ENCODE results near the gene TACR2. TPM values are rescaled to one million over a fixed set of nuclear protein-coding genes. Genes with fewer than 3 reads are reported as not detected.

The TACR2 gene
- total RNA-seq, 1 donor from 2014 or later = not detected

GRCh38 chr10:69372126-69372980 is 44.4 kb downstream of the TACR2 start:
- ChIA-PET POLR2A (no interaction called here), CTCF (no interaction called here)
- DNase-seq (no peak), ATAC-seq (ENCODE audit: low read depth) (no peak)
- Mint-ChIP-seq H3K9me3 (no peaks in the 10 kb centered on the region), H3K36me3 (ENCODE audit: low read depth) (peaks cover 76% of the 10 kb centered on the region), H3K27ac (no peak overlapping the region), H3K4me1 (no peaks in the 10 kb centered on the region), H3K27me3 (no peaks in the 10 kb centered on the region), H3K4me3 (no peak overlapping the region)
- intact Hi-C loops (cut with micrococcal nuclease) = no loop called here
- TF ChIP-seq, protein P1, sequence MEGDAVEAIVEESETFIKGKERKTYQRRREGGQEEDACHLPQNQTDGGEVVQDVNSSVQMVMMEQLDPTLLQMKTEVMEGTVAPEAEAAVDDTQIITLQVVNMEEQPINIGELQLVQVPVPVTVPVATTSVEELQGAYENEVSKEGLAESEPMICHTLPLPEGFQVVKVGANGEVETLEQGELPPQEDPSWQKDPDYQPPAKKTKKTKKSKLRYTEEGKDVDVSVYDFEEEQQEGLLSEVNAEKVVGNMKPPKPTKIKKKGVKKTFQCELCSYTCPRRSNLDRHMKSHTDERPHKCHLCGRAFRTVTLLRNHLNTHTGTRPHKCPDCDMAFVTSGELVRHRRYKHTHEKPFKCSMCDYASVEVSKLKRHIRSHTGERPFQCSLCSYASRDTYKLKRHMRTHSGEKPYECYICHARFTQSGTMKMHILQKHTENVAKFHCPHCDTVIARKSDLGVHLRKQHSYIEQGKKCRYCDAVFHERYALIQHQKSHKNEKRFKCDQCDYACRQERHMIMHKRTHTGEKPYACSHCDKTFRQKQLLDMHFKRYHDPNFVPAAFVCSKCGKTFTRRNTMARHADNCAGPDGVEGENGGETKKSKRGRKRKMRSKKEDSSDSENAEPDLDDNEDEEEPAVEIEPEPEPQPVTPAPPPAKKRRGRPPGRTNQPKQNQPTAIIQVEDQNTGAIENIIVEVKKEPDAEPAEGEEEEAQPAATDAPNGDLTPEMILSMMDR (IDR thresholded peaks at IDR 0.05) = no peak

DNA sequence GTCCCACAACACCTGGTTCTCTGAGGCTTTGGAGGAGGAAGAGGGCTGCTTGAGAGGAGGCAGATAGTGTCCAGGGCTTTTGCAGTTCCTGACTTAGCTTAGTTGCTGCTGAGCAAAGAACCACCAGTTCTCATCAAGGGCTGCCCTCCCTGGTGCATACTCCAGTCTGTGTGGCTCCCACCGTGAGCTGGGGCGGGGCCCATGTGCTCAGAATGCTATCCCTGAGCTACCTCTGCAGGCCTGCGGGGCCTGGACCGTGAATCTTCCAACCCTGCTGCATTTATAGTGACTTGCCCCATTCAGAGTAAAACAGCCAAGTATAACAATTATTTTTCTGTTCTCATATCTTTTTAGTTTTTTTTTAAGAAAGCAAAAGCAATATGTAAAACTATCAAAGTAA is 49.2 kb downstream of the TACR2 start:
- no peaks in the 10 kb centered on the region for H3K27me3 Mint-ChIP-seq
- no peaks in the 10 kb centered on the region for H3K4me1 Mint-ChIP-seq
- CTCF ChIA-PET = no interaction called here
- intact Hi-C loops (cut with micrococcal nuclease) = no loop called here
- TF ChIP-seq, protein P1 (IDR thresholded peaks at IDR 0.05) = no peak
- ATAC-seq (ENCODE audit: low read depth) (no peak), DNase-seq (no peak)
- no peaks in the 10 kb centered on the region for H3K9me3 Mint-ChIP-seq
- no peak overlapping the region for H3K4me3 Mint-ChIP-seq
- H3K36me3 Mint-ChIP-seq (ENCODE audit: low read depth) = peaks cover 83% of the 10 kb centered on the region
- POLR2A ChIA-PET = no interaction called here
- H3K27ac Mint-ChIP-seq = no peak overlapping the region

DNA sequence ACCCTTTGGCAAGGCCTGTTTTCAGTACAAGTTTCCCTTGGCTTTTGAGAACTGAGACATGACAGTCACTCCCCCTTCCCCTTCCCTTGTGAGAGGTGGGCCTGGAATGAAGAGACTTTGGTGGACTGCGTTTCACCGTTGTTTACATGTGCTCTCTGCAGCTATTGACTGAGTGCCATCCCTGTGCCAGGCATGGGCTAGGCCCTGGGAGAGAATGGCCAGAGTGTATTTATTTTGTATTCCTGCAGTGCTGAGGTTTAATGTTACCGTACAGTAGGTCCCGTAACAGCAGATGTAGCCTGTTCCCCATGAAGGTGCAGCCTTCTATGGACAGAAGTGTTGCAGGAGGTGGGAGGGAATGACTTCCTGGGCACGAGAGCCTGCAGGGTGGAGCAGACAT is 50.0 kb downstream of the TACR2 start:
- ChIA-PET POLR2A (no interaction called here), CTCF (no interaction called here)
- intact Hi-C loops (cut with micrococcal nuclease) = no loop called here
- TF ChIP-seq, protein P1 (IDR thresholded peaks at IDR 0.05) = no peak
- peaks cover 78% of the 10 kb centered on the region for H3K36me3 Mint-ChIP-seq (ENCODE audit: low read depth)
- no peaks in the 10 kb centered on the region for H3K9me3 Mint-ChIP-seq
- no peak overlapping the region for H3K4me3 Mint-ChIP-seq
- no peaks in the 10 kb centered on the region for H3K27me3 Mint-ChIP-seq
- no peak for ATAC-seq (ENCODE audit: low read depth)
- no peak overlapping the region for H3K27ac Mint-ChIP-seq
- H3K4me1 Mint-ChIP-seq = no peaks in the 10 kb centered on the region
- DNase-seq = no peak

- H3K27me3 Mint-ChIP-seq = no peaks in the 10 kb centered on the region
- no peak for ATAC-seq (ENCODE audit: low read depth)
- no peak for DNase-seq
- H3K36me3 Mint-ChIP-seq (ENCODE audit: low read depth) = peaks cover 72% of the 10 kb centered on the region
- H3K4me1 Mint-ChIP-seq = peaks cover 7% of the 10 kb centered on the region
- H3K9me3 Mint-ChIP-seq = no peaks in the 10 kb centered on the region
- H3K27ac Mint-ChIP-seq = no peak overlapping the region
- H3K4me3 Mint-ChIP-seq = no peak overlapping the region
- intact Hi-C loops (cut with micrococcal nuclease) = no loop called here
- TF ChIP-seq, protein P1 (IDR thresholded peaks at IDR 0.05) = no peak
- ChIA-PET POLR2A (no interaction called here), CTCF (interaction anchor here (1.7 kb wide), 1 partner anchor 126 kb away, joined by 6 read pairs; no protein-coding TSS in a partner anchor)
These were observed 52.3 kb downstream of the TACR2 start for GRCh38 chr10:69364232-69364940.

- POLR2A ChIA-PET = no interaction called here
- Mint-ChIP-seq H3K4me1 (peaks cover 12% of the 10 kb centered on the region), H3K27ac (no peak overlapping the region), H3K4me3 (no peak overlapping the region), H3K27me3 (no peaks in the 10 kb centered on the region), H3K36me3 (ENCODE audit: low read depth) (peaks cover 65% of the 10 kb centered on the region), H3K9me3 (no peaks in the 10 kb centered on the region)
- no peak for DNase-seq
- intact Hi-C loops (cut with micrococcal nuclease) = no loop called here
- TF ChIP-seq, protein P1 (IDR thresholded peaks at IDR 0.05) = no peak
- no peak for ATAC-seq (ENCODE audit: low read depth)
- CTCF ChIA-PET = interaction anchor here (1.7 kb wide), 1 partner anchor 125 kb away, joined by 6 read pairs; no protein-coding TSS in a partner anchor
These were observed 53.1 kb downstream of the TACR2 start for GRCh38 chr10:69363666-69364065.
